Sigmoid colon (tissue), 7 donors: ENCODE results near the gene OR14C36. TPM values are rescaled to one million over a fixed set of nuclear protein-coding genes. Genes with fewer than 3 reads are reported as not detected.

Experiments
- DNase-seq: peaks from one replicate; pipeline ENCODE4 v3.0.0-alpha.2; 2019
- H3K27ac ChIP-seq, 4 donors: fragments of 200-600 bp; sonication (generic); one replicate each; pipeline ENCODE4 v1.5.1; 2016 to 2019; ENCODE audit warnings: mild to moderate bottlenecking in 1 of 4
- H3K27me3 ChIP-seq, 3 donors: fragments of 200-600 bp; sonication (generic); one replicate each; pipeline ENCODE4 v1.5.1; 2019; ENCODE audit warnings: mild to moderate bottlenecking in 1 of 3
- H3K36me3 ChIP-seq, 4 donors: fragments of 200-600 bp; sonication (generic); one replicate each; pipeline ENCODE4 v1.5.1; 2016 to 2019
- H3K4me1 ChIP-seq, 4 donors: fragments of 200-600 bp; sonication (generic); one replicate each; pipeline ENCODE4 v1.5.1; 2017 to 2019
- H3K4me3 ChIP-seq, 4 donors: fragments of 200-600 bp; sonication (generic); one replicate each; pipeline ENCODE4 v1.5.1; 2017 to 2019; ENCODE audit warnings: mild to moderate bottlenecking in 2 of 4, moderate library complexity in 1 of 4
- H3K9me3 ChIP-seq, 4 donors: fragments of 200-600 bp in 3 of 4; sonication (generic) in 3 of 4; one replicate each; pipeline versions ENCODE4 v1.5.1 to v1.6.1; 2013 to 2019
- EP300 ChIP-seq, 4 donors: sonication (generic); formaldehyde crosslinking; IDR thresholded peaks; one replicate each; pipeline ENCODE4 v1.6.1; 2017; ENCODE audit warnings: antibody characterized with exemption in 4 of 4
- POLR2A ChIP-seq, 2 donors: fragments of 450-650 bp; IDR thresholded peaks; one replicate each; pipeline ENCODE4 v1.6.1; 2016; ENCODE audit warnings: antibody characterized with exemption in 2 of 2, mild to moderate bottlenecking in 2 of 2, moderate library complexity in 2 of 2
- POLR2AphosphoS5 ChIP-seq, 4 donors: sonication (generic); formaldehyde crosslinking; IDR thresholded peaks; one replicate each; pipeline ENCODE4 v1.6.1; 2017; ENCODE audit warnings: antibody characterized with exemption in 4 of 4
- WGBS, 2 donors: extraction: QIAGEN DNeasy Blood & Tissue Kit; methylation state at CpG; one replicate each; pipeline ENCODE4 v1.1.7; 2013; 5-methylcytosine and 5-hydroxymethylcytosine counted together
- intact Hi-C: fragments of 100-400 bp; cut with DNase I; formaldehyde crosslinking; loops from one replicate; pipeline ENCODE4 v1.15.1; 2023
- polyA plus RNA-seq, 3 donors: library from polyadenylated mRNA; stranded (reverse); fragments of 200-250 nt; gene quantifications; one replicate each; pipeline ENCODE4 v1.2.3, GENCODE V29; 2013
- total RNA-seq, 4 donors: library from RNA; depleted of rRNA; stranded (reverse); fragments of >200 nt; gene quantifications; one replicate each; pipeline ENCODE4 v1.1.0, GENCODE V29; 2016
- TF ChIP-seq, protein P1 (sequence below), 4 experiments: fragments of 450-650 bp in 3 of 4; fragments of 200-600 bp in 1 of 4; IDR thresholded peaks; one replicate each; pipeline ENCODE4 v1.5.1; 2016 to 2019; ENCODE audit warnings: antibody characterized with exemption in 4 of 4, mild to moderate bottlenecking in 3 of 4, moderate library complexity in 2 of 4
- donor health status: healthy with polysubstance abuse.
- donor health status: Bipolar disorder and iron deficiency.
- donor health status: healthy.

OR14C36 gene
- total and polyA plus RNA-seq, 7 donors, result not detected

- Histone ChIP-seq H3K4me1 (no peaks in the 10 kb centered on the region), H3K36me3 (no peaks in the 10 kb centered on the region), H3K9me3 (no peaks in the 10 kb centered on the region), H3K27me3 (no peaks in the 10 kb centered on the region), H3K4me3 (no peak within 1 kb of the TSS), H3K27ac (no peak within 1 kb of the TSS)
- intact Hi-C loops, result no loop called here
- no peak for DNase-seq
- WGBS, 2 donors, result 91 to 93% methylated on average over 1 of the region's 1 CpG
- TF ChIP-seq, protein P1, sequence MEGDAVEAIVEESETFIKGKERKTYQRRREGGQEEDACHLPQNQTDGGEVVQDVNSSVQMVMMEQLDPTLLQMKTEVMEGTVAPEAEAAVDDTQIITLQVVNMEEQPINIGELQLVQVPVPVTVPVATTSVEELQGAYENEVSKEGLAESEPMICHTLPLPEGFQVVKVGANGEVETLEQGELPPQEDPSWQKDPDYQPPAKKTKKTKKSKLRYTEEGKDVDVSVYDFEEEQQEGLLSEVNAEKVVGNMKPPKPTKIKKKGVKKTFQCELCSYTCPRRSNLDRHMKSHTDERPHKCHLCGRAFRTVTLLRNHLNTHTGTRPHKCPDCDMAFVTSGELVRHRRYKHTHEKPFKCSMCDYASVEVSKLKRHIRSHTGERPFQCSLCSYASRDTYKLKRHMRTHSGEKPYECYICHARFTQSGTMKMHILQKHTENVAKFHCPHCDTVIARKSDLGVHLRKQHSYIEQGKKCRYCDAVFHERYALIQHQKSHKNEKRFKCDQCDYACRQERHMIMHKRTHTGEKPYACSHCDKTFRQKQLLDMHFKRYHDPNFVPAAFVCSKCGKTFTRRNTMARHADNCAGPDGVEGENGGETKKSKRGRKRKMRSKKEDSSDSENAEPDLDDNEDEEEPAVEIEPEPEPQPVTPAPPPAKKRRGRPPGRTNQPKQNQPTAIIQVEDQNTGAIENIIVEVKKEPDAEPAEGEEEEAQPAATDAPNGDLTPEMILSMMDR (IDR thresholded peaks at IDR 0.05), result no peak
- TF ChIP-seq POLR2AphosphoS5 (IDR thresholded peaks at IDR 0.05), result no peak
Measured at GRCh38 chr1:248324468-248324867, 24.1 kb upstream of the OR14C36 start, which contains the start of gene OR2M7. Gene OR2M7, minus strand, starts transcription at chr1:248324568. Its CDS starts 0 bp downstream, at chr1:248324568.

GRCh38 chr1:248343451-248343850 is 5.1 kb upstream of the OR14C36 start:
- intact Hi-C loops, result no loop called here
- H3K27me3 ChIP-seq, result no peaks in the 10 kb centered on the region
- TF ChIP-seq, protein P1 (IDR thresholded peaks at IDR 0.05), result no peak
- TF ChIP-seq EP300 (IDR thresholded peaks at IDR 0.05) (no peak), POLR2A (IDR thresholded peaks at IDR 0.05) (no peak), POLR2AphosphoS5 (IDR thresholded peaks at IDR 0.05) (no peak)
- H3K27ac ChIP-seq, result no peak overlapping the region
- no peaks in the 10 kb centered on the region for H3K4me1 ChIP-seq
- no peaks in the 10 kb centered on the region for H3K9me3 ChIP-seq
- H3K36me3 ChIP-seq, result no peaks in the 10 kb centered on the region
- no peak overlapping the region for H3K4me3 ChIP-seq
- whole genome bisulfite sequencing, 2 donors, result 48 to 54% methylated on average over 3 of the region's 3 CpGs
- no peak for DNase-seq

GRCh38 chr1:248359415-248359814 is 10.8 kb downstream of the OR14C36 start:
- DNase-seq, result no peak
- TF ChIP-seq POLR2AphosphoS5 (IDR thresholded peaks at IDR 0.05), result no peak
- no peak for TF ChIP-seq POLR2A (IDR thresholded peaks at IDR 0.05)
- Histone ChIP-seq H3K9me3 (no peaks in the 10 kb centered on the region), H3K4me3 (no peak overlapping the region), H3K36me3 (no peaks in the 10 kb centered on the region), H3K27me3 (no peaks in the 10 kb centered on the region), H3K27ac (no peak overlapping the region), H3K4me1 (no peaks in the 10 kb centered on the region)
- 83% methylated on average over 3 of the region's 3 CpGs for WGBS, 2 donors
- intact Hi-C loops, result no loop called here

- H3K27me3 ChIP-seq, result no peaks in the 10 kb centered on the region
- H3K27ac ChIP-seq, result no peak within 1 kb of the TSS
- TF ChIP-seq EP300 (IDR thresholded peaks at IDR 0.05) (no peak), POLR2A (IDR thresholded peaks at IDR 0.05) (no peak), POLR2AphosphoS5 (IDR thresholded peaks at IDR 0.05) (no peak)
- TF ChIP-seq, protein P1 (IDR thresholded peaks at IDR 0.05), result no peak
- H3K4me1 ChIP-seq, result no peaks in the 10 kb centered on the region
- no peaks in the 10 kb centered on the region for H3K9me3 ChIP-seq
- intact Hi-C loops, result no loop called here
- no peak for DNase-seq
- H3K4me3 ChIP-seq, result no peak within 1 kb of the TSS
- H3K36me3 ChIP-seq, result no peaks in the 10 kb centered on the region
- 45 to 48% methylated on average over 3 of the region's 3 CpGs for WGBS, 2 donors
Measured at GRCh38 chr1:248361121-248361715, 12.6 kb downstream of the OR14C36 start, which contains the start of gene OR2T4. Gene OR2T4, plus strand, starts transcription at chr1:248361665. Its CDS starts 0 bp downstream, at chr1:248361665.

GRCh38 chr1:248366609-248367008 is 18.0 kb downstream of the OR14C36 start:
- intact Hi-C loops, result no loop called here
- no peak for TF ChIP-seq POLR2AphosphoS5 (IDR thresholded peaks at IDR 0.05)

GRCh38 chr1:248372394-248372793 is 23.8 kb downstream of the OR14C36 start:
- no peak for DNase-seq
- no peaks in the 10 kb centered on the region for H3K27me3 ChIP-seq
- no peak overlapping the region for H3K27ac ChIP-seq
- no peaks in the 10 kb centered on the region for H3K9me3 ChIP-seq
- no peaks in the 10 kb centered on the region for H3K4me1 ChIP-seq
- H3K36me3 ChIP-seq, result no peaks in the 10 kb centered on the region
- intact Hi-C loops, result no loop called here
- 53 to 79% methylated on average over 5 of the region's 5 CpGs for WGBS, 2 donors
- no peak overlapping the region for H3K4me3 ChIP-seq
- TF ChIP-seq EP300 (IDR thresholded peaks at IDR 0.05), result no peak
- TF ChIP-seq, protein P1 (IDR thresholded peaks at IDR 0.05), result no peak
- TF ChIP-seq POLR2A (IDR thresholded peaks at IDR 0.05), result no peak
- TF ChIP-seq POLR2AphosphoS5 (IDR thresholded peaks at IDR 0.05), result no peak

More at GRCh38 chr1:248366609-248367008, 18.0 kb downstream of the OR14C36 start:
- Histone ChIP-seq H3K27ac (no peak overlapping the region), H3K4me3 (no peak overlapping the region), H3K4me1 (no peaks in the 10 kb centered on the region), H3K36me3 (no peaks in the 10 kb centered on the region), H3K9me3 (no peaks in the 10 kb centered on the region), H3K27me3 (no peaks in the 10 kb centered on the region)
- no peak for DNase-seq
